ENCODE data around the gene EIF4E2.
"Not testable (repeated sequence)": the region's sequence is repeated elsewhere in the genome, so short reads cannot be mapped to it uniquely, and the experiment has no call there.

The EIF4E2 gene

DNA sequence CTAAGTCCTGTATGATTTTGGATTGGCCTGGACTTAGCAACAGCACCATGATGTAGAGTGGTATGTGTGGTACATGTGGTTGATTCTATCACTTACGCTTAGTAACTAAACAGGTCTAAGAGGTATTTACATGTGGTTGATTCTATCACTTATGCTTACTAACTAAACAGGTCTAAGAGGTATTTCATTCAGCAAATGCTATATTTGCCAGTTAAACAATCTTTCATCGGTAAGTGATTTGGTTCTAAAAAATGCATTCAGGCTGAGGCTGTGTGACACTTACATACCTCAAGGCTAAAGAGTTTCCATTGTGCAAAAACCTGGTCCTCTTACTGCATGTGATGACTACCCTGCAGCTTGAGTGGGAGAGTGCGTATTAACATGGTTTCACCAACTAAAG lies 13.1 kb downstream of the EIF4E2 start:
- DNase-seq (ENCODE audit: low read depth in 3 of 3, low spot score in 1 of 3) = no peak

DNA sequence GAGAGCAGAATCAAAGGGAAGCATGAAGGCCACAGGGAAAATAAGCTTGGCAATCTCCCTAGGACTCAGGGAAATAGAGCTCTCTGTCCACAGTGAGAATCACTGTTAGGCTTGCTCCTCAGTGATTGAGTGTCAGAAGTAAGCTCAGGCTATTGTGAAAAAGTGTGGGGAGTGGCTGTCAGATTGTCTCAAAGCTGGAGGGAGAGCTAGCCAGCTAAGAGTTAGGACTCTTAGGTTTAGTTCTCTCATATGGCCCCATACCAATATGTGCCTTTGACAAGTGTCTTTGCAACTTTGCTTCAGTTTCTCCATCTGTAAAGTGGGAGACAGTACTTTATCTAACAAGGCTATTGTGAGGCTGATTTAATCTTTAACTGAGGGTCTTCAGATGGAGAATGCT lies 17.2 kb downstream of the EIF4E2 start:
- DNase-seq (ENCODE audit: low read depth in 3 of 3, low spot score in 1 of 3) = no peak

- no peak for DNase-seq (ENCODE audit: low read depth in 3 of 3, low spot score in 1 of 3)
Observed at GRCh38 chr2:232568161-232568560, 17.7 kb downstream of the EIF4E2 start.

DNA sequence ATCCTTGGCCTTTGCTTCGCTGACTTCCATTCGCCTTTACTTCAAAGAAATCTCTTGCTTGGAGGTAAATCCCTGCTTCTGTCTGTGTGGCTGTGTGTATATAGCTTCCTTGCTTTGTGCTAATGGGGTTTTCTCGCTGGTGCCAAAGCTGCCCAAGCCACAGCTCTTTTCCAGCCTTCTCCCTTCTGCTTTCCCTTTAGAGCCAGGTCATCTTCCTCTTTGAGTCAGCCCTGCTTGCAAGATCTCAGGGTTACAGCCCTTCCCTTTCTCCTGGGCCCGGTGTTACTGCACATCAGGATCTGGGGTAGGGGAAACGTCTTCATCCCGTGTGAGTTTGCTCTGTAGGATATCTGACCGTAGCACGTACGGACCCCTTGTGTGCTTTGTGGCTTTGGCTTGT lies 19.1 kb downstream of the EIF4E2 start:
- no peak for DNase-seq (ENCODE audit: low read depth in 3 of 3, low spot score in 1 of 3)

DNA sequence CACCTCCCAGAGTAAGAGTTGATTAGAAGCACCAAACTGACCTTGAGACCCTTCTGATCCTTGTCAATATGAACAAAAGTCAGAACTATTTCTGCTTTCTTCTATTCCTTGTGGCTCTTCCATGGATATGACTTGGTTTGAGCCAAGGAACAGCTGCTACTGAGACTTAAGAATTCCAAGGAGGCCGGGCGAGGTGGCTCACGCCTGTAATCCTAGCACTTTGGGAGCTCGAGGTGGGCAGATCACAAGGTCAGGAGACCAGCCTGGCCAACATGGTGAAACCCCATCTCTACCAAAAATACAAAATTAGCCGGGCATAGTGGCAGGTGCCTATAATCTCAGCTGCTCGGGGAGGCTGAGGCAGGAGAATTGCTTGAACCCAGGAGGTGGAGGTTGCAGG lies 20.0 kb downstream of the EIF4E2 start:
- not testable (repeated sequence) for DNase-seq (ENCODE audit: low read depth in 3 of 3, low spot score in 1 of 3)

DNA sequence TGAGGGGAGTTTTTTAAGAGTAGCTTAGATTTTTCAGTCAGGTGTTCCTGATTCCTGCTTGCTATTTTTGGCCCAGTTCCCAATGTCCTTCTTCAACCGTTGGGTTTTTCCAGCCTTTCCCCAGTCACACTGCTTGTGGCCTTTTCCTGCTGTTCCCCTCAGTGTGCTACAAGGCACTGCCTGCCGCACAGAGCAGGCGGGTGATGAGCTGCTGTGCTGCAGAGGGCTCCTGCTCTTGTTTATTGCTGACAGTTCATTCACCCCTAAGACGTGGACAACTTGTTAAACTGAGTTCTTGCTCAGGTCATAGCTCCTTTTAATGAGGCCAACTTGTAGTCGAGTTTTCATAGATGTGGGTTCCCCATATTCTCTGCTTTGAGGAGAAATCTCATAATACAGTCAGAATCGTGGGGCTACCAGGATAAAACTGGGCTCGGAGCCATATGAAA lies 20.6 kb downstream of the EIF4E2 start:
- DNase-seq (ENCODE audit: low read depth in 3 of 3, low spot score in 1 of 3) = no peak

GRCh38 chr2:232573042-232573441 lies 22.6 kb downstream of the EIF4E2 start:
- DNase-seq (ENCODE audit: low read depth in 3 of 3, low spot score in 1 of 3) = no peak

GRCh38 chr2:232573771-232574435 lies 23.4 kb downstream of the EIF4E2 start:
- DNase-seq (ENCODE audit: low read depth in 3 of 3, low spot score in 1 of 3) = no peak

DNA sequence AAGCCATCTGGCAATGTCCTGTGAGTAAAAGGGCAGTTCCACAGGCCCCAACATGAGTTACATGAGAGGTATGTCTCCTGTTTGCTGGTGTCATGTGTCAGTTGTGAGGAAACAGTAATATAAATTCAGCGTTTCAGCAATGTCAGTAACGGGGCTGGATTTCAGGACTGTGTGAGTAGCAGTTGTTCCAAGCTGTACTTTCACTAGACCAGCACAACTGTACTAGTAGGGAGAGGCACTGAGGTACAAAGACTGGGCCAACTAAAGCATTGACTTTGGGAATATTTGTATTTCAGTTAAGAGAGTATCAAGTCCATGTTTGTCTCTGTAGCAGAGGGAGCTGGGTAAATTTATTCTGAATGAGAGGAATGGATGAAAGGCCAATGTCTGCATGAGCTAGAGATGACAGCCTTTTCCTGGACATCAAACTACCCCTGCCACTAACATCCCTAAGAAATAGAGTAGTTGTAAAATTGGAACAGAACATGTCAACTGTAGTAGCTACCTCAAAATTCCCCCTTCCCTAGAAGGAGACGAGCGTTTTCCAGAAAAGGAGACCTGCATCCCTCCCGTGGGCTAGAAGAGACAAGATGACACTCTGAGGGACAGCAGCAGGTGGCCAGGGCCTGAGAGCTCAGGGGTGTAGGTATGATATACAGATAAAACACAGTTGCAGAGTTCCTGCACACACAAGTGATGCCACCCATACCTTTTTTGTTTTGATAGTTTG lies 24.4 kb downstream of the EIF4E2 start:
- DNase-seq (ENCODE audit: low read depth in 3 of 3, low spot score in 1 of 3) = no peak

DNA sequence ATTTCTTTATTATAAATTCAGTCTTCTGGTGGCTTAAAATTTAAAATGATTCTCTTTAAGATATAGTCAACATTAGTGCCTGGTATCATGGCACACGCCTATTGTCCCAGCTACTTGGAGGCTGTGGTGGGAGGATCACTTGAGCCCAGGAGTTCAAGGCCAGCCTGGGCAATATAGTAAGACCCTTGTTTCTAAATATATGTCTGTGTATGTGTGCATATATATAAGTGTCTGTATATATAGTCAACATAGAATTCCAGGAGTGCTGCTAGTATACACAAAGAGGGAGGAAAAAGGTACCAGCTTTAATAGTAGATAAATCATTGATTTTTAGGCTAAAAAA lies 24.9 kb downstream of the EIF4E2 start:
- no peak for DNase-seq (ENCODE audit: low read depth in 3 of 3, low spot score in 1 of 3)

- DNase-seq (ENCODE audit: low read depth in 3 of 3, low spot score in 1 of 3) = no peak
Observed at GRCh38 chr2:232576995-232577394, 26.5 kb downstream of the EIF4E2 start.

DNA sequence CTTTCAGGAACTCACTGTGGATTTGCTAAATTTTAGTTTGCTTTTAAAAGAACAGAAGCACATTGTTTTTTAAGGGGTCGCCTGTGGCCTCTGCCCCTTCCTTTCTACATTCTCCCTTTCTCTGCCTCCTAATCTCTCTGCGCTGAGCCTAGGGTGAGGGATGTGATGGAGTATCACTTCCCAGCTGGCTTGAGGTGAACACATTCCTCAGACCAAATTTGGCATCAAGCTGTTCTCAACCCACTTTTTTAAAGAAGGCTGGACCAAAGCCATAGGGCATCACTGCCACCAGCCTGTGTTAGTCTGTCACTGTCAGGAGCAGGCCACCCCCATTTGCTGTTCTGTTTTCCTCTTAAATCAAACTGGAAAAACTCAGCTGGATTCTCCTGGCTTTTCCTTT lies 27.4 kb downstream of the EIF4E2 start:
- DNase-seq (ENCODE audit: low read depth in 3 of 3, low spot score in 1 of 3) = no peak

DNA sequence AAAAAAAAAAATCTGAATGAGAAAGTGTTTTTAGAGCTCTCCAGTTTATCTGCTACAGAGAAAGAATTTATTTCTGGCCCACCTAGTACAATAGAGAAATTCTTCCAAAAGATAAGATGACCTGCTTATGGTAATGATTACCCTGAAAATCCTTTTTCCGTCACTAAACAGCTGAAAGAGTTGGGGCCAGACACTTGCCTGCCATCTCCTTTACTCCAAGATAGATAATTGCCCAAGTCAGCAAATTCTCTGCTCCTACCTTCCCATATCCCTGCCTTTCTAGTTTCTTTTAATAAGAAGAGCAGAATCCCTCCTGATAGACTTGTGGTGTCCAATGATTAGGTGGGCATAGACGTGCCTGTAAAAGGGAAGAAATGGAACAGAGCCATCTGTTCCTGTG lies 28.1 kb downstream of the EIF4E2 start:
- no peak for DNase-seq (ENCODE audit: low read depth in 3 of 3, low spot score in 1 of 3)

DNA sequence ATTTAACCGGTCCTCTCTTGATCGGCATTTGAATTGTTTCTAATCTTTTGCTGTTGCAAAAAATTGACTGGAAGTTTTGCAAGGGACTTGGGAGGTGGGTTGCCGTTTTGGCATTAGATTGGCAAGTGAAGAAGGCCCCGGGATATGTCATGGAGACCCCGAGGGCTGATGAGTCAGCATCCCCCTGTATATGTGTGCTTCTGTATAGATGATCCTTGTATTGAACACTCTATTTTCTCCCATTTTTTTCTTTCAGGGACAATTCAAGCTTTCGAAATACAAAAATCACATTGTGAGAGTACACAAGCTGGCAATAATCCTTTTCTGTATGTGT lies 30.1 kb downstream of the EIF4E2 start:
- no peak for DNase-seq (ENCODE audit: low read depth in 3 of 3, low spot score in 1 of 3)

DNA sequence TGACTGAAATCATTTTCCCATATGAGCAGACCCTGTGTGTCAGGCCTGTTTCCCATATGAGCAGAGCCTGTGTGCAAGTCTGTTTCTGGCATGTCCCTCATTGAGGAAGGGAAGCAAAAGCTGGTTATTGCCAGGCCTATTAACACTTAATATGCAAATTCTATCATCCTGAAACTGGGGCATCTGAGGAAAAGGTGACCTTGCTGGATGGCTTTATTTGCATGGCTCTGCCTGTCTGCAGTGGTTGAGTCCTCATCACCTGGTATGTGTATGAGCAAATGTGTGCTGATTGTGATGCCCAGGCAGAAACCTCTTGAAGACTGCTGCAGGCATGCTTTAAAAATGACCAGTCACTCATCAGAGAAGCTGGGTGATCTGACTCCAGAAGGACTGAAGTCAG lies 31.2 kb downstream of the EIF4E2 start:
- no peak for DNase-seq (ENCODE audit: low read depth in 3 of 3, low spot score in 1 of 3)

DNA sequence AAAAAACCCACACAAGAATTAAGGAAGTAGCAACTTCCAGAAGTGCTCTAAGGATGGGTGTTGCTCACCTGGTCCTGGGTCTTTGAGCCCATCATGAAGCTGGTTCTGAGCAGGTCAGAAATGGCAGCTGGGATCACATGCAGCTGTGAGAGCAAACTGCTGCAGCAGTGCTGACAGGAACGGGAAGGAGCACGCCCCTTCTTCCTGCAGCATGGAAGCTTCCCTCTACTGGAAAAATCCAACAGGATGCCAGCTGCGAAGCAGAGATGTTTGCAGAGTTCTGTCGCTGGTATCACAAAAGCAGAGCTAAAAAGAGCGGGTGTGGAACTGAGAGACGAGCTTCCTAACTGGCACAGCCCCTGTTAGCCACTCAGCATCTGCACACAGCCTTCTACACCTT lies 33.7 kb downstream of the EIF4E2 start:
- no peak for DNase-seq (ENCODE audit: low read depth in 3 of 3, low spot score in 1 of 3)

- no peak for DNase-seq (ENCODE audit: low read depth in 3 of 3, low spot score in 1 of 3)
Observed at GRCh38 chr2:232586943-232587505, 36.5 kb downstream of the EIF4E2 start.

DNA sequence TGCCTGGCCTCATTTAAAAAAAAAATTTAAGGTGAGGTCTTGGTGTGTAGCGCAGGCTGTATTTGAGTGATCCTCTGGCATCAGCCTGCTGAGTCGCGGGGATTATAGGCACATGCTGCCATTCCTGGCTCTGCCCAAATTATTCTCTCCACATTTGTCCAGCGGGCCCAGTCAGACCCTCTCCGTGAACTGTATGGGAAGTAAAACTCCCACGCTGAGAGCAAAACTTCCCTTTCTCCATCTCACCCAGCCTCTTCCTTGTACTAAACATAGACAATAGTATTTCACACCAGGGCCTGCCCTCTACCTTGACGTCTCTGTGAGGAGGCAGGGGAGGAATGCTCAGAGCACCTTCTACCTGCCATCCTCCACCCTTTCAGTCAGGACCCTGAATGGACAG lies 37.0 kb downstream of the EIF4E2 start:
- DNase-seq (ENCODE audit: low read depth in 3 of 3, low spot score in 1 of 3) = no peak

DNA sequence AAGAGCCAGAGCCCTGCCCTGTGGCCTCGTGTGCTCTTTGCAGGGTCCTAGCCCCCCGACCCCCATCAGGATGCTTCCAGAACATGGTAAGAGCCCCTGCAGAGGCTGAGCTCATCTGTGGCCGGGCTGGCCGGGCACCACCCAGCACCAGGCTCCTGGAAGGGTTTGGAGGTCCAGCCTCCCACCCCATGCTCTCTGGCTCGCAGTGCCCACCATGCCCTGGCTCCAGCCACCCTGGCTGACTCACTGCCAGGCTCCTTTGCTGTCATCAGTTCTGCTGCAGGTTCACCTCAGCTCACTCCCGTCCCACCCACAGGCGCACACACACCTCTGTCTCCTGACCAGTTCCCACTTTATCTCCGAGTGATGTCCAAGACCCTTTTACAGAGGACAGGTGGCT lies 37.5 kb downstream of the EIF4E2 start:
- DNase-seq (ENCODE audit: low read depth in 3 of 3, low spot score in 1 of 3) = no peak

- no peak for DNase-seq (ENCODE audit: low read depth in 3 of 3, low spot score in 1 of 3)
Observed at GRCh38 chr2:232588680-232589585, 38.4 kb downstream of the EIF4E2 start.

GRCh38 chr2:232592772-232593395 lies 42.4 kb downstream of the EIF4E2 start:
- no peak for DNase-seq (ENCODE audit: low read depth in 3 of 3, low spot score in 1 of 3)
